ENCODE results near the gene NAAA. TPM values are rescaled to one million over a fixed set of nuclear protein-coding genes. Genes with fewer than 3 reads are reported as not detected.

The NAAA gene
- total RNA-seq, 8 experiments from 2014 or later, result 2.7 to 54.6 (median 9.0) TPM

- H3K27ac ChIP-seq, result no peak overlapping the region
- H3K4me1 ChIP-seq (replicated peaks in 1 of 2), result peaks cover 0 to 8% of the 10 kb centered on the region in 2 donors
- in situ Hi-C loops (cut with MboI; ENCODE audit: low pct_unique_long_range_greater_than_20kb in 2 of 9, low sequenced_read_pairs in 9 of 9, unreplicated experiment in 9 of 9), result no loop called here
- WGBS, 10 experiments, result 0 to 100% (median 14%) methylated on average over 1 of the region's 1 CpG; no CpG with 5 or more reads in 3 of the 10 experiments
- H3K4me3 ChIP-seq, result no peak overlapping the region
- ATAC-seq (replicated peaks in 6 of 8), result no peak
Observed at GRCh38 chr4:75880278-75880677, 60.5 kb downstream of the NAAA start.

DNA sequence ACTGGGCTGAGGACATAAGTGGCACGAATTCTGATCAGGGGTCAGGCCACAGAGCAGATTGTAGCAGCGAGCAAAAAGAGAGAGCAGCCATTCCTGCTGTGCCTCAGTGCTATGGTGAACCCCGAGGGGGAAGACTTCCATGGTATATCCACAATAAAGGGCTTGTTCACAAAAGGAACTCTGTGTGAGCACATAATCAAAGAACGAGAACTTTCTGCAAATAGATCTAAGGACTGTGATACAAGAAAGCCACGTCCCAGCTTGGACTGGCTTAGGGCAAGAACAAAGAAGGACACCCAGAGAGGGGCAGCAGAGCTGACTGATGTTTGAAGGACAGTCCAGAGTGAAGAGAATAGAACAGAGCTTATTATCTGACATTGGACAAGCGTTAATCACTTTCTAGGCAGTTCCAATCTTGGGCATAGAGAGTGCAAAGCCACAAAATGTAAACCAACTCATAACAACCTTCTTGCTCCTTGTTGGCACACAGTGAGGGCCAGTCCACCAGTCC, 62.5 kb downstream of the NAAA start:
- WGBS, 10 experiments, result 8 to 30% (median 27%) methylated on average over 2 to 6 of the region's 6 CpGs; no CpG with 5 or more reads in 5 of the 10 experiments
- H3K4me3 ChIP-seq, result no peak overlapping the region
- peaks cover 0 to 8% of the 10 kb centered on the region in 2 donors for H3K4me1 ChIP-seq (replicated peaks in 1 of 2)
- no peak overlapping the region for H3K27ac ChIP-seq
- in situ Hi-C loops (cut with MboI; ENCODE audit: low pct_unique_long_range_greater_than_20kb in 2 of 9, low sequenced_read_pairs in 9 of 9, unreplicated experiment in 9 of 9), result no loop called here
- ATAC-seq (replicated peaks in 6 of 8), result peak in 4 of 8 experiments; percentile 27 to 59 (median 50)

GRCh38 chr4:75876218-75876617, 64.6 kb downstream of the NAAA start:
- Histone ChIP-seq H3K4me1 (replicated peaks in 1 of 2) (peaks cover 0 to 8% of the 10 kb centered on the region in 2 donors), H3K4me3 (no peak overlapping the region), H3K27ac (no peak overlapping the region)
- in situ Hi-C loops (cut with MboI; ENCODE audit: low pct_unique_long_range_greater_than_20kb in 2 of 9, low sequenced_read_pairs in 9 of 9, unreplicated experiment in 9 of 9), result no loop called here
- 49 to 100% (median 79%) methylated on average over 2 to 14 of the region's 18 CpGs; no CpG with 5 or more reads in 3 of the 10 experiments for WGBS, 10 experiments
- ATAC-seq (replicated peaks in 6 of 8), result no peak

DNA sequence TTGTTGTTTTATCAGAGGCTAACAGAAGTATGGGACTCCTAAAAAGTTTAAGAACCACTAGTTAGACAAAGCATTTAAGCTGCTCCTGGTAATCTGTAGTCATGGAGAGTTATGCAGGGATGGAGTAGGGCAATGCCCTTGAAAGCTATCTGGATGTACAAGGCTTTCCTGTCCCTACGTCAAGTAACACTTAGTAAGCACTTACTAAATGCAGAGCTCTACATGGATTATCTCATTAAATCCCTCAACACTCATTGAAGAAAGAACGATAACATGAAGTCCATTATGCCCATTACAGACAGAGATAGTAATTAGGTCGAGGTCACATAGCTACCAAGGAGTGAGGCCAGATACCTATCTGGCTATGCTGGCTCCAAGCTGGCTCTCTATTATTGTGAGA, 71.7 kb downstream of the NAAA start:
- Histone ChIP-seq H3K4me3 (no peak overlapping the region), H3K27ac (no peak overlapping the region), H3K4me1 (replicated peaks in 1 of 2) (no peaks in the 10 kb centered on the region)
- in situ Hi-C loops (cut with MboI; ENCODE audit: low pct_unique_long_range_greater_than_20kb in 2 of 9, low sequenced_read_pairs in 9 of 9, unreplicated experiment in 9 of 9), result no loop called here
- ATAC-seq (replicated peaks in 6 of 8), result no peak
- 33 to 100% (median 50%) methylated on average over 1 to 3 of the region's 3 CpGs; no CpG with 5 or more reads in 3 of the 10 experiments for whole genome bisulfite sequencing, 10 experiments

DNA sequence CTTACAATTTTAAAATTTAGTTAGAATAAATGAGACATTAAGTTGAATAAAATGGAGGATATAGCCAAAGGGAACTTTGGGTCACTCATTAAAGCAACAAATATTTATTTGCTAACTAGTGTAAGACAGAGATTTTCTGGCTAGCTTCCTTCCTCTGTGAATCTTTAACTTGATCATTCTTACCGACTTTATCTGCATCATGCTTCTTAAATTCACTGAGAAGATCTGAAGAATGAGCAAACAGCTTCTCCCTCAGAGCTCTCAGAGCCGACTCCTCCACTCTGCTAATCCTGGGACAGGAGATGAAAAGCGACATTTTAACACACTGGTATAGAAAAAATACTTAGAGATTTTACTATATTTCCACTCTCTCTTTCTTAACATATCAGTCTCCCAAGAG, 73.7 kb downstream of the NAAA start:
- WGBS, 10 experiments, result 24 to 70% (median 61%) methylated on average over 1 to 3 of the region's 3 CpGs
- Histone ChIP-seq H3K4me3 (no peak overlapping the region), H3K27ac (no peak overlapping the region), H3K4me1 (replicated peaks in 1 of 2) (no peaks in the 10 kb centered on the region)
- ATAC-seq (replicated peaks in 6 of 8), result no peak
- in situ Hi-C loops (cut with MboI; ENCODE audit: low pct_unique_long_range_greater_than_20kb in 2 of 9, low sequenced_read_pairs in 9 of 9, unreplicated experiment in 9 of 9), result no loop called here

Other genes with a start within 250 kb of the NAAA start
- 10 to 100 TPM; 36.7 to 73.9 (median 61.8) TPM for gene USO1, start 216.4 kb downstream of the NAAA start, total RNA-seq
- gene PPEF2, start 38.6 kb downstream of the NAAA start, total RNA-seq, result under 1 TPM in 5 of 8 experiments, not detected in 3; 0.15 to 0.80 (median 0.29) TPM
- 10 to 100 TPM; 20.5 to 50.3 (median 37.7) TPM for gene SDAD1, start 49.9 kb upstream of the NAAA start, total RNA-seq
- under 1 TPM in 4 of 8 experiments, not detected in 4; 0.05 to 0.52 (median 0.15) TPM for gene CXCL9, start 66.5 kb upstream of the NAAA start, total RNA-seq
- gene CXCL10, start 82.5 kb upstream of the NAAA start, total RNA-seq, result 1 to 10 TPM in 1 of 8 experiments, under 1 TPM in 2, not detected in 5; 0.46 to 3.4 (median 0.87) TPM
- gene CXCL11, start 95.1 kb upstream of the NAAA start, total RNA-seq, result 1 to 10 TPM in 1 of 8 experiments, under 1 TPM in 1, not detected in 6; 0.20 to 3.6 TPM
- gene ART3, start 133.7 kb upstream of the NAAA start, total RNA-seq, result 10 to 100 TPM in 1 of 8 experiments, 1 to 10 TPM in 2, under 1 TPM in 5; 0.32 to 65.1 (median 0.78) TPM
- 10 to 100 TPM; 21.3 to 54.3 (median 45.5) TPM for gene NUP54, start 207.4 kb upstream of the NAAA start, total RNA-seq